ENCODE data around the gene HLA-DRA. TPM values are rescaled to one million over a fixed set of nuclear protein-coding genes. Genes with fewer than 3 reads are reported as not detected.

The HLA-DRA gene
- total RNA-seq (2014; rRNA removed; shearing (Covaris generic); ENCODE audit: low replicate concordance), result not detected in 2 replicates

- DNase-seq (ENCODE audit: low read depth), result peak; percentile 63
- in situ Hi-C loops (cut with HindIII; ENCODE audit: low pct_unique_long_range_greater_than_20kb, low sequenced_read_pairs), result no loop called here
These were observed at the start of gene HLA-DRA for GRCh38 chr6:32439602-32440214. HLA-DRA (plus strand) TSS chr6:32439887; CDS start chr6:32439951, 64 bp downstream.

- DNase-seq (ENCODE audit: low read depth), result no peak
- in situ Hi-C loops (cut with HindIII; ENCODE audit: low pct_unique_long_range_greater_than_20kb, low sequenced_read_pairs), result no loop called here
These were observed 48.2 kb upstream of the HLA-DRA start for GRCh38 chr6:32391505-32391904.

GRCh38 chr6:32393665-32394420, 45.8 kb upstream of the HLA-DRA start:
- DNase-seq (ENCODE audit: low read depth), result peak; percentile 76
- in situ Hi-C loops (cut with HindIII; ENCODE audit: low pct_unique_long_range_greater_than_20kb, low sequenced_read_pairs), result no loop called here

GRCh38 chr6:32396028-32396427, 43.7 kb upstream of the HLA-DRA start:
- in situ Hi-C loops (cut with HindIII; ENCODE audit: low pct_unique_long_range_greater_than_20kb, low sequenced_read_pairs), result no loop called here
- DNase-seq (ENCODE audit: low read depth), result no peak

- in situ Hi-C loops (cut with HindIII; ENCODE audit: low pct_unique_long_range_greater_than_20kb, low sequenced_read_pairs), result no loop called here
- no peak for DNase-seq (ENCODE audit: low read depth)
These were observed 42.3 kb upstream of the HLA-DRA start for GRCh38 chr6:32397252-32397920.

GRCh38 chr6:32401284-32401963, 38.3 kb upstream of the HLA-DRA start:
- in situ Hi-C loops (cut with HindIII; ENCODE audit: low pct_unique_long_range_greater_than_20kb, low sequenced_read_pairs), result no loop called here
- no peak for DNase-seq (ENCODE audit: low read depth)

GRCh38 chr6:32402812-32403211, 36.9 kb upstream of the HLA-DRA start:
- in situ Hi-C loops (cut with HindIII; ENCODE audit: low pct_unique_long_range_greater_than_20kb, low sequenced_read_pairs), result no loop called here
- no peak for DNase-seq (ENCODE audit: low read depth)

GRCh38 chr6:32405656-32406055, 34.0 kb upstream of the HLA-DRA start:
- in situ Hi-C loops (cut with HindIII; ENCODE audit: low pct_unique_long_range_greater_than_20kb, low sequenced_read_pairs), result no loop called here
- no peak for DNase-seq (ENCODE audit: low read depth)

- in situ Hi-C loops (cut with HindIII; ENCODE audit: low pct_unique_long_range_greater_than_20kb, low sequenced_read_pairs), result no loop called here
- no peak for DNase-seq (ENCODE audit: low read depth)
These were observed 33.5 kb upstream of the HLA-DRA start for GRCh38 chr6:32406197-32406596.

- in situ Hi-C loops (cut with HindIII; ENCODE audit: low pct_unique_long_range_greater_than_20kb, low sequenced_read_pairs), result no loop called here
These were observed 32.8 kb upstream of the HLA-DRA start, which contains the start of gene BTNL2 for GRCh38 chr6:32406857-32407256. BTNL2 (minus strand) TSS chr6:32407181; CDS start chr6:32407123, 58 bp downstream.

GRCh38 chr6:32410906-32411305, 28.8 kb upstream of the HLA-DRA start:
- in situ Hi-C loops (cut with HindIII; ENCODE audit: low pct_unique_long_range_greater_than_20kb, low sequenced_read_pairs), result no loop called here
- no peak for DNase-seq (ENCODE audit: low read depth)

More at GRCh38 chr6:32406857-32407256, 32.8 kb upstream of the HLA-DRA start, which contains the start of gene BTNL2:
- no peak for DNase-seq (ENCODE audit: low read depth)

- in situ Hi-C loops (cut with HindIII; ENCODE audit: low pct_unique_long_range_greater_than_20kb, low sequenced_read_pairs), result no loop called here
- DNase-seq (ENCODE audit: low read depth), result no peak
These were observed 27.9 kb upstream of the HLA-DRA start for GRCh38 chr6:32411566-32412327.

- peak; percentile 57 for DNase-seq (ENCODE audit: low read depth)
- in situ Hi-C loops (cut with HindIII; ENCODE audit: low pct_unique_long_range_greater_than_20kb, low sequenced_read_pairs), result no loop called here
These were observed 26.1 kb upstream of the HLA-DRA start for GRCh38 chr6:32413427-32414047.

- DNase-seq (ENCODE audit: low read depth), result peak; percentile 59
- in situ Hi-C loops (cut with HindIII; ENCODE audit: low pct_unique_long_range_greater_than_20kb, low sequenced_read_pairs), result no loop called here
These were observed 24.1 kb upstream of the HLA-DRA start for GRCh38 chr6:32415521-32416019.

GRCh38 chr6:32416036-32416435, 23.7 kb upstream of the HLA-DRA start:
- DNase-seq (ENCODE audit: low read depth), result no peak
- in situ Hi-C loops (cut with HindIII; ENCODE audit: low pct_unique_long_range_greater_than_20kb, low sequenced_read_pairs), result no loop called here

- DNase-seq (ENCODE audit: low read depth), result no peak
- in situ Hi-C loops (cut with HindIII; ENCODE audit: low pct_unique_long_range_greater_than_20kb, low sequenced_read_pairs), result no loop called here
These were observed 14.9 kb upstream of the HLA-DRA start for GRCh38 chr6:32424589-32425300.

- DNase-seq (ENCODE audit: low read depth), result no peak
- in situ Hi-C loops (cut with HindIII; ENCODE audit: low pct_unique_long_range_greater_than_20kb, low sequenced_read_pairs), result no loop called here
These were observed 13.3 kb upstream of the HLA-DRA start for GRCh38 chr6:32426338-32426737.

Measured in Caki2 (cell line).